ENCODE data around the gene ENTREP1. TPM values are rescaled to one million over a fixed set of nuclear protein-coding genes. Genes with fewer than 3 reads are reported as not detected.
"Not testable (repeated sequence)": the region's sequence is repeated elsewhere in the genome, so short reads cannot be mapped to it uniquely, and the experiment has no call there.

Gene ENTREP1
- total and polyA plus RNA-seq, 9 donors = 17.7 to 36.9 (median 24.5) TPM

DNA sequence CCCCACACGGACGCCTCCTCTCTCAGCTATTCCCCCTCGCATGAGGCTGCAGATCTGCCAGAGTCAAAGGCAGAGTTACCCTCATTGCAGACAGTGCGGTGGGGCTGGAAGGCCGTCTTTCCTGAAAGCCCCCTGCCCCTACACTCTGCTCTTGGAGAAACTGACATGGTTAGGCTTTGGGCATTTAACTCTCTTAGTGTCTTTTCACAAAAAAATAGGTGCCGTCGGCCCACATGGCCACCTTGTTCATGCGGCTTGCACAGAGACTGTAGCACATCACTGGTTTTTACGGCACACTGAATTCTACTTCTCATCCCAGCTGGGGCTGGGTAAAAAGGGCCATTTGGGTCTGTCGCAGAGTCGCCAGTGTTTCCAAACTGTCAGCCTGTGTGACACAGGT is 107.6 kb downstream of the ENTREP1 start:
- Histone ChIP-seq H3K9me3 (no peaks in the 10 kb centered on the region), H3K27me3 (no peaks in the 10 kb centered on the region), H3K4me1 (ENCODE audit: insufficient read depth) (no peaks in the 10 kb centered on the region), H3K36me3 (no peaks in the 10 kb centered on the region), H3K4me3 (no peak overlapping the region), H3K27ac (no peak overlapping the region)
- 89 to 94% (median 93%) methylated on average over 11 of the region's 11 CpGs for WGBS, 3 donors
- TF ChIP-seq, protein P1, sequence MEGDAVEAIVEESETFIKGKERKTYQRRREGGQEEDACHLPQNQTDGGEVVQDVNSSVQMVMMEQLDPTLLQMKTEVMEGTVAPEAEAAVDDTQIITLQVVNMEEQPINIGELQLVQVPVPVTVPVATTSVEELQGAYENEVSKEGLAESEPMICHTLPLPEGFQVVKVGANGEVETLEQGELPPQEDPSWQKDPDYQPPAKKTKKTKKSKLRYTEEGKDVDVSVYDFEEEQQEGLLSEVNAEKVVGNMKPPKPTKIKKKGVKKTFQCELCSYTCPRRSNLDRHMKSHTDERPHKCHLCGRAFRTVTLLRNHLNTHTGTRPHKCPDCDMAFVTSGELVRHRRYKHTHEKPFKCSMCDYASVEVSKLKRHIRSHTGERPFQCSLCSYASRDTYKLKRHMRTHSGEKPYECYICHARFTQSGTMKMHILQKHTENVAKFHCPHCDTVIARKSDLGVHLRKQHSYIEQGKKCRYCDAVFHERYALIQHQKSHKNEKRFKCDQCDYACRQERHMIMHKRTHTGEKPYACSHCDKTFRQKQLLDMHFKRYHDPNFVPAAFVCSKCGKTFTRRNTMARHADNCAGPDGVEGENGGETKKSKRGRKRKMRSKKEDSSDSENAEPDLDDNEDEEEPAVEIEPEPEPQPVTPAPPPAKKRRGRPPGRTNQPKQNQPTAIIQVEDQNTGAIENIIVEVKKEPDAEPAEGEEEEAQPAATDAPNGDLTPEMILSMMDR (IDR thresholded peaks at IDR 0.05) = no peak
- TF ChIP-seq POLR2A (IDR thresholded peaks at IDR 0.05) (no peak), EP300 (IDR thresholded peaks at IDR 0.05) (no peak)
- DNase-seq = no peak
- intact Hi-C loops (cut with DNase I) = no loop called here

DNA sequence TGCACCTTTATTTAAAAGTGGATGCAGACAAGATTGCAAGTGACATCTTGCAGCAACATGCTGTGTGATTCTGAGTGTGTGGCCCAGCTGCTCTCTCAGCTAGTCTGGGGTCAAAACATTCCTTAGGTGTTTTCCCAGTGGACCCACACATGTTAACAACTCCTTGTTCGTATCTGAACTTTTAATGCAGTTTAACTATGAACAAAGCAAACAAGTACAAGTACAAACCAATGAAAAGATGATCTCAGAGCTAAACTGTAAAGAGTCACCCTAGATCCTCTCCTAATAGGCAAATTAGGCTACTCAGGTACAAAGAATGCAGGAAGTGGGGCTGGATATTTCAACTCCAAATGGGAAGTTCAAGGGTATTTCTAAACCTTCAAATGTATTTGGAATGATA is 108.4 kb downstream of the ENTREP1 start:
- Histone ChIP-seq H3K27ac (no peak overlapping the region), H3K36me3 (no peaks in the 10 kb centered on the region), H3K27me3 (no peaks in the 10 kb centered on the region), H3K9me3 (no peaks in the 10 kb centered on the region), H3K4me3 (no peak overlapping the region), H3K4me1 (ENCODE audit: insufficient read depth) (no peaks in the 10 kb centered on the region)
- 39 to 60% (median 47%) methylated on average over 1 of the region's 1 CpG for WGBS, 3 donors
- intact Hi-C loops (cut with DNase I) = no loop called here
- no peak for DNase-seq
- TF ChIP-seq POLR2A (IDR thresholded peaks at IDR 0.05) = no peak
- TF ChIP-seq, protein P1 (IDR thresholded peaks at IDR 0.05) = no peak
- TF ChIP-seq EP300 (IDR thresholded peaks at IDR 0.05) = no peak

DNA sequence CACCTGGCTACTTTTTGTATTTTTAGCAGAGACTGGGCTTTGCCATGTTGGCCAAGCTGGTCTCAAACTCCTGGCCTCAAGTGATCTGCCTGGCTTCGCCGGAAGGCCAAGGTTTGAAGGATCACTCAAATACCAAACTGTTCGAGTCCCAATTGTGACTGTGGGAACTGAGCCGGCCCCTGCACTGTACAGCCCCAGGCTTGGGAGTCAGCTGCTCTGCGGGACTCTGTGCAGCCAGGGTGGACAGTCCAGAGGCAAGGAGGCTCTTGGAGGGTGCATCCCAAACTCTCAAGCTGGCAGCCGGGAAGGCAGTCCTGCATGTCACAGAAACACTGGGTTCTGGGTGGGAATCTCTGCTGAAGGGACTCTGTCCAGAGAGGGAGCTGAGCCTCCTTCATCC is 109.0 kb downstream of the ENTREP1 start:
- Histone ChIP-seq H3K36me3 (no peaks in the 10 kb centered on the region), H3K4me1 (ENCODE audit: insufficient read depth) (no peaks in the 10 kb centered on the region), H3K27ac (no peak overlapping the region), H3K27me3 (no peaks in the 10 kb centered on the region), H3K9me3 (no peaks in the 10 kb centered on the region), H3K4me3 (no peak overlapping the region)
- intact Hi-C loops (cut with DNase I) = no loop called here
- TF ChIP-seq EP300 (IDR thresholded peaks at IDR 0.05) (no peak), POLR2A (IDR thresholded peaks at IDR 0.05) (no peak)
- TF ChIP-seq, protein P1 (IDR thresholded peaks at IDR 0.05) = no peak
- DNase-seq = no peak
- whole genome bisulfite sequencing, 3 donors = 85 to 94% (median 94%) methylated on average over 6 of the region's 6 CpGs

DNA sequence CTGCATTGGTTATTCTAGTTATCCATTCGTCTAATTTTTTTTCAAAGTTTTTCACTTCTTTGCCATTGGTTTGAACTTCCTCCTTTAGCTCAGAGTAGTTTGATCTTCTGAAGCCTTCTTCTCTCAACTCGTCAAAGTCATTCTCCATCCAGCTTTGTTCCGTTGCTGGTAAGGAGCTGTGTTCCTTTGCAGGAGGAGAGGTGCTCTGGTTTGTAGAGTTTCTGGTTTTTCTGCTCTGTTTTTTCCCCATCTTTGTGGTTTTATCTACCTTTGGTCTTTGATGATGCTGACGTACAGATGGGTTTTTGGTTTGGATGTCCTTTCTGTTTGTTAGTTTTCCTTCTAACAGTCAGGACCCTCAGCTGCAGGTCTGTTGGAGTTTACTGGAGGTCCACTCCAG is 114.6 kb downstream of the ENTREP1 start:
- H3K36me3 ChIP-seq; H3K4me3 ChIP-seq; H3K27ac ChIP-seq; DNase-seq; H3K27me3 ChIP-seq; H3K4me1 ChIP-seq (ENCODE audit: insufficient read depth); intact Hi-C loops (cut with DNase I); H3K9me3 ChIP-seq: not testable (repeated sequence)
- 94 to 99% (median 98%) methylated on average over 4 of the region's 4 CpGs for WGBS, 3 donors

DNA sequence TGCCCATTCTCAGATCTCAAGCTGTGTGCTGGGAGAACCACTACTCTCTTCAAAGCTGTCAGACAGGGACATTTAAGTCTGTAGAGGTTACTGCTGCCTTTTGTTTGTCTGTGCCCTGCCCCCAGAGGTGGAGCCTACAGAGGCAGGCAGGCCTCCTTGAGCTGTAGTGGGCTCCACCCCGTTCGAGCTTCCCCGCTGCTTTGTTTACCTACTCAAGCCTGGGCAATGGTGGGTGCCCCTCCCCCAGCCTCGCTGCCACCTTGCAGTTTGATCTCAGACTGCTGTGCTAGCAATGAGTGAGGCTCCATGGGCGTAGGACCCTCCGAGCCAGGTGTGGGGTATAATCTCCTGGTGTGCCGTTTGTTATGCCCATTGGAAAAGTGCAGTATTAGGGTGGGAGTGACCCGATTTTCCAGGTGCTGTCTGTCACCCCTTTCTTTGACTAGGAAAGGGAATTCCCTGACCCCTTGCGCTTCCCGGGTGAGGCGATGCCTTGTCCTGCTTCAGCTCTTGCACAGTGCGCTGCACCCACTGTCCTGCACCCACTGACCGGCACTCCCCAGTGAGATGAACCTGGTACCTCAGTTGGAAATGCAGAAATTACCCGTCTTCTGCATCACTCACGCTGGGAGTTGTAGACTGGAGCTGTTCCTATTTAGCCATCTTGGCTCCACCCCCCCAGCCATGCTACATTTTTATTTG is 115.4 kb downstream of the ENTREP1 start:
- intact Hi-C loops (cut with DNase I); H3K4me1 ChIP-seq (ENCODE audit: insufficient read depth); DNase-seq; H3K9me3 ChIP-seq; H3K27ac ChIP-seq; H3K36me3 ChIP-seq; H3K27me3 ChIP-seq; H3K4me3 ChIP-seq: not testable (repeated sequence)
- 95 to 96% (median 95%) methylated on average over 15 of the region's 15 CpGs for WGBS, 3 donors

Other genes starting within 250 kb of the ENTREP1 start
- 100 to 1,000 TPM in 3 of 7 donors, 10 to 100 TPM in 4; 40.5 to 143 (median 71.7) TPM for gene TJP2, start 150.9 kb upstream of the ENTREP1 start, total RNA-seq
- 10 to 100 TPM; 47.7 to 51.3 TPM for gene TJP2, start 150.9 kb upstream of the ENTREP1 start, polyA plus RNA-seq

All from ovary (tissue), 9 donors.